Hepatocyte (in vitro differentiated cells): Measurements from ENCODE around the gene CITED4. TPM values are rescaled to one million over a fixed set of nuclear protein-coding genes. Genes with fewer than 3 reads are reported as not detected.

Experiments
- DNase-seq: peaks from one replicate; pipeline ENCODE4 v3.0.0-alpha.2; 2016; ENCODE audit warnings: low spot score
- H2AFZ ChIP-seq: fragments of 200-600 bp; sonication (generic); 2 replicates; pipeline ENCODE4 v1.6.0; 2016; ENCODE audit warnings: antibody characterized with exemption, mild to moderate bottlenecking
- H3K27ac ChIP-seq: fragments of 200-600 bp; sonication (generic); 2 replicates; pipeline ENCODE4 v1.5.1; 2016; ENCODE audit warnings: mild to moderate bottlenecking
- H3K27me3 ChIP-seq: fragments of 200-600 bp; sonication (generic); 2 replicates; pipeline ENCODE4 v1.6.1; 2016
- H3K36me3 ChIP-seq: fragments of 200-600 bp; sonication (generic); replicated peaks from 2 replicates; pipeline ENCODE4 v1.5.1; 2016; ENCODE audit warnings: low read depth; ENCODE audit not compliant: insufficient read depth
- H3K4me1 ChIP-seq: fragments of 200-600 bp; sonication (generic); 2 replicates; pipeline ENCODE4 v1.5.1; 2016; ENCODE audit warnings: mild to moderate bottlenecking, moderate library complexity; ENCODE audit not compliant: insufficient read depth
- H3K4me2 ChIP-seq: fragments of 200-600 bp; sonication (generic); 2 replicates; pipeline ENCODE4 v1.6.0; 2016
- H3K4me3 ChIP-seq: fragments of 200-600 bp; sonication (generic); 2 replicates; pipeline ENCODE4 v1.5.1; 2016; ENCODE audit warnings: mild to moderate bottlenecking
- H3K79me2 ChIP-seq: fragments of 200-600 bp; sonication (generic); 2 replicates; pipeline ENCODE4 v1.6.0; 2017; ENCODE audit warnings: mild to moderate bottlenecking
- H3K9me2 ChIP-seq: fragments of 200-600 bp; sonication (generic); replicated peaks from 2 replicates; pipeline ENCODE4 v1.6.0; 2017; ENCODE audit warnings: mild to moderate bottlenecking; ENCODE audit not compliant: insufficient read depth
- H3K9me3 ChIP-seq: fragments of 200-600 bp; sonication (generic); 2 replicates; pipeline ENCODE4 v1.5.1; 2016; ENCODE audit warnings: low read depth, mild to moderate bottlenecking
- H4K20me1 ChIP-seq: fragments of 200-600 bp; sonication (generic); 2 replicates; pipeline ENCODE4 v1.6.0; 2016; ENCODE audit warnings: mild to moderate bottlenecking; ENCODE audit not compliant: insufficient read depth, poor library complexity, severe bottlenecking
- CTCF ChIP-seq: fragments of 200-600 bp; sonication (generic); IDR thresholded peaks from 2 replicates; pipeline ENCODE4 v1.5.1; 2016; ENCODE audit warnings: antibody characterized with exemption, mild to moderate bottlenecking; ENCODE audit not compliant: poor library complexity
- EZH2 ChIP-seq: fragments of 200-600 bp; sonication (generic); IDR thresholded peaks from 2 replicates; pipeline ENCODE4 v1.6.1; 2016; ENCODE audit warnings: antibody characterized with exemption, mild to moderate bottlenecking, borderline replicate concordance
- EZH2phosphoT487 ChIP-seq: fragments of 200-600 bp; sonication (generic); IDR thresholded peaks from one replicate; pipeline ENCODE4 v1.6.1; 2018; ENCODE audit warnings: antibody characterized with exemption, mild to moderate bottlenecking, low read depth, moderate library complexity; ENCODE audit not compliant: unreplicated experiment, severe bottlenecking
- WGBS: methylation state at CpG from one replicate; pipeline ENCODE4 v1.1.6; 2016; ENCODE audit warnings: low lambda C conversion rate; ENCODE audit errors: missing lambda C conversion rate; 5-methylcytosine and 5-hydroxymethylcytosine counted together
- polyA plus RNA-seq: library from polyadenylated mRNA; unstranded; fragments of >200 nt; fragmentation: Nextera tagmentation; extraction: Ambion mirVana; gene quantifications from 2 replicates; pipeline ENCODE4 v1.2.1, GENCODE V29; 2016
- total RNA-seq: library from RNA; depleted of rRNA; stranded (reverse); fragments of >200 nt; gene quantifications from 2 replicates; pipeline ENCODE4 v1.2.3, GENCODE V29; 2014

Gene CITED4
- total and polyA plus RNA-seq, 2 experiments from 2014 or later = 6.8 to 29.0 TPM

GRCh38 chr1:40830419-40830943 lies 31.7 kb downstream of the CITED4 start:
- Histone ChIP-seq H3K9me3 (no peaks in the 10 kb centered on the region), H3K36me3 (no peaks in the 10 kb centered on the region), H4K20me1 (no peaks in the 10 kb centered on the region), H3K4me2 (no peak overlapping the region), H3K4me3 (no peak overlapping the region), H3K4me1 (no peaks in the 10 kb centered on the region), H3K27ac (no peak overlapping the region), H3K9me2 (no peaks in the 10 kb centered on the region), H3K27me3 (no peaks in the 10 kb centered on the region), H2AFZ (no peak overlapping the region), H3K79me2 (no peaks in the 10 kb centered on the region)
- DNase-seq = no peak
- TF ChIP-seq EZH2phosphoT487 = no peak
- TF ChIP-seq EZH2 = no peak
- no peak for TF ChIP-seq CTCF
- WGBS = 94% methylated on average over 13 of the region's 13 CpGs

GRCh38 chr1:40829631-40830245 lies 32.4 kb downstream of the CITED4 start:
- Histone ChIP-seq H3K4me1 (peaks cover 4% of the 10 kb centered on the region), H3K27ac (no peak overlapping the region), H3K4me2 (no peak overlapping the region), H3K36me3 (no peaks in the 10 kb centered on the region), H4K20me1 (no peaks in the 10 kb centered on the region), H3K9me3 (no peaks in the 10 kb centered on the region), H3K79me2 (no peaks in the 10 kb centered on the region), H3K4me3 (no peak overlapping the region), H3K27me3 (no peaks in the 10 kb centered on the region), H3K9me2 (no peaks in the 10 kb centered on the region), H2AFZ (no peak overlapping the region)
- no peak for DNase-seq
- WGBS = 92% methylated on average over 14 of the region's 14 CpGs
- no peak for TF ChIP-seq EZH2
- TF ChIP-seq EZH2phosphoT487 = no peak
- no peak for TF ChIP-seq CTCF

GRCh38 chr1:40825996-40826395 lies 36.2 kb downstream of the CITED4 start:
- Histone ChIP-seq H3K36me3 (no peaks in the 10 kb centered on the region), H3K9me3 (no peaks in the 10 kb centered on the region), H3K4me1 (peaks cover 10% of the 10 kb centered on the region), H3K4me2 (no peak overlapping the region), H3K27me3 (no peaks in the 10 kb centered on the region), H3K4me3 (no peak overlapping the region), H3K27ac (no peak overlapping the region), H3K9me2 (no peaks in the 10 kb centered on the region), H2AFZ (no peak overlapping the region), H4K20me1 (no peaks in the 10 kb centered on the region), H3K79me2 (no peaks in the 10 kb centered on the region)
- WGBS = 82% methylated on average over 5 of the region's 5 CpGs
- no peak for TF ChIP-seq EZH2
- no peak for TF ChIP-seq EZH2phosphoT487
- no peak for TF ChIP-seq CTCF
- no peak for DNase-seq
